Measurements from ENCODE around the gene DDX18.

GRCh38 chr2:117875786-117876185 lies 61.3 kb downstream of the DDX18 start:
- TF ChIP-seq YY1 (IDR thresholded peaks at IDR 0.05; ENCODE audit: low read depth) (no peak), MAX (IDR thresholded peaks at IDR 0.05) (no peak), CEBPB (IDR thresholded peaks at IDR 0.05) (no peak), NFIC (IDR thresholded peaks at IDR 0.05) (no peak), EP300 (IDR thresholded peaks at IDR 0.05; ENCODE audit: borderline replicate concordance) (no peak), RAD21 (IDR thresholded peaks at IDR 0.05; ENCODE audit: low read depth) (no peak), TEAD4 (IDR thresholded peaks at IDR 0.05) (no peak), TAF1 (IDR thresholded peaks at IDR 0.05; ENCODE audit: low read depth) (no peak)
- TF ChIP-seq, protein P1, sequence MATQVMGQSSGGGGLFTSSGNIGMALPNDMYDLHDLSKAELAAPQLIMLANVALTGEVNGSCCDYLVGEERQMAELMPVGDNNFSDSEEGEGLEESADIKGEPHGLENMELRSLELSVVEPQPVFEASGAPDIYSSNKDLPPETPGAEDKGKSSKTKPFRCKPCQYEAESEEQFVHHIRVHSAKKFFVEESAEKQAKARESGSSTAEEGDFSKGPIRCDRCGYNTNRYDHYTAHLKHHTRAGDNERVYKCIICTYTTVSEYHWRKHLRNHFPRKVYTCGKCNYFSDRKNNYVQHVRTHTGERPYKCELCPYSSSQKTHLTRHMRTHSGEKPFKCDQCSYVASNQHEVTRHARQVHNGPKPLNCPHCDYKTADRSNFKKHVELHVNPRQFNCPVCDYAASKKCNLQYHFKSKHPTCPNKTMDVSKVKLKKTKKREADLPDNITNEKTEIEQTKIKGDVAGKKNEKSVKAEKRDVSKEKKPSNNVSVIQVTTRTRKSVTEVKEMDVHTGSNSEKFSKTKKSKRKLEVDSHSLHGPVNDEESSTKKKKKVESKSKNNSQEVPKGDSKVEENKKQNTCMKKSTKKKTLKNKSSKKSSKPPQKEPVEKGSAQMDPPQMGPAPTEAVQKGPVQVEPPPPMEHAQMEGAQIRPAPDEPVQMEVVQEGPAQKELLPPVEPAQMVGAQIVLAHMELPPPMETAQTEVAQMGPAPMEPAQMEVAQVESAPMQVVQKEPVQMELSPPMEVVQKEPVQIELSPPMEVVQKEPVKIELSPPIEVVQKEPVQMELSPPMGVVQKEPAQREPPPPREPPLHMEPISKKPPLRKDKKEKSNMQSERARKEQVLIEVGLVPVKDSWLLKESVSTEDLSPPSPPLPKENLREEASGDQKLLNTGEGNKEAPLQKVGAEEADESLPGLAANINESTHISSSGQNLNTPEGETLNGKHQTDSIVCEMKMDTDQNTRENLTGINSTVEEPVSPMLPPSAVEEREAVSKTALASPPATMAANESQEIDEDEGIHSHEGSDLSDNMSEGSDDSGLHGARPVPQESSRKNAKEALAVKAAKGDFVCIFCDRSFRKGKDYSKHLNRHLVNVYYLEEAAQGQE (IDR thresholded peaks at IDR 0.05; ENCODE audit: low read depth) = no peak

Measured in Ishikawa (cell line).